ENCODE results near the gene IMMP2L.

IMMP2L gene

GRCh38 chr7:111368381-111369065, 193.8 kb downstream of the IMMP2L start:
- no peaks in the 10 kb centered on the region for H3K4me1 ChIP-seq (ENCODE audit: control insufficient read depth, insufficient read depth, low read length)
- no peak overlapping the region for H3K4me3 ChIP-seq (ENCODE audit: low read depth, low read length)
- H3K27ac ChIP-seq (ENCODE audit: low read depth, low read length): no peak overlapping the region
- H3K9me3 ChIP-seq (ENCODE audit: control insufficient read depth, insufficient read depth, low read depth, low read length): no peaks in the 10 kb centered on the region
- no peaks in the 10 kb centered on the region for H3K36me3 ChIP-seq (ENCODE audit: control insufficient read depth, insufficient read depth, low read length)
- H3K9ac ChIP-seq (ENCODE audit: low read length): no peak overlapping the region
- no peaks in the 10 kb centered on the region for H3K27me3 ChIP-seq (ENCODE audit: control insufficient read depth, insufficient read depth, low read length)

GRCh38 chr7:111364413-111364812, 197.9 kb downstream of the IMMP2L start:
- Histone ChIP-seq H3K36me3 (ENCODE audit: control insufficient read depth, insufficient read depth, low read length) (no peaks in the 10 kb centered on the region), H3K9ac (ENCODE audit: low read length) (no peak overlapping the region), H3K27ac (ENCODE audit: low read depth, low read length) (no peak overlapping the region)

GRCh38 chr7:111363099-111363498, 199.2 kb downstream of the IMMP2L start:
- Histone ChIP-seq H3K27ac (ENCODE audit: low read depth, low read length) (no peak overlapping the region), H3K9me3 (ENCODE audit: control insufficient read depth, insufficient read depth, low read depth, low read length) (no peaks in the 10 kb centered on the region), H3K4me1 (ENCODE audit: control insufficient read depth, insufficient read depth, low read length) (no peaks in the 10 kb centered on the region), H3K4me3 (ENCODE audit: low read depth, low read length) (no peak overlapping the region), H3K27me3 (ENCODE audit: control insufficient read depth, insufficient read depth, low read length) (no peaks in the 10 kb centered on the region), H3K9ac (ENCODE audit: low read length) (no peak overlapping the region), H3K36me3 (ENCODE audit: control insufficient read depth, insufficient read depth, low read length) (no peaks in the 10 kb centered on the region)

More at GRCh38 chr7:111364413-111364812, 197.9 kb downstream of the IMMP2L start:
- H3K4me3 ChIP-seq (ENCODE audit: low read depth, low read length): no peak overlapping the region
- no peaks in the 10 kb centered on the region for H3K9me3 ChIP-seq (ENCODE audit: control insufficient read depth, insufficient read depth, low read depth, low read length)
- H3K27me3 ChIP-seq (ENCODE audit: control insufficient read depth, insufficient read depth, low read length): no peaks in the 10 kb centered on the region
- H3K4me1 ChIP-seq (ENCODE audit: control insufficient read depth, insufficient read depth, low read length): no peaks in the 10 kb centered on the region

GRCh38 chr7:111362506-111363054, 199.7 kb downstream of the IMMP2L start:
- H3K9me3 ChIP-seq (ENCODE audit: control insufficient read depth, insufficient read depth, low read depth, low read length): no peaks in the 10 kb centered on the region
- no peak overlapping the region for H3K27ac ChIP-seq (ENCODE audit: low read depth, low read length)
- H3K27me3 ChIP-seq (ENCODE audit: control insufficient read depth, insufficient read depth, low read length): no peaks in the 10 kb centered on the region
- H3K9ac ChIP-seq (ENCODE audit: low read length): no peak overlapping the region
- H3K36me3 ChIP-seq (ENCODE audit: control insufficient read depth, insufficient read depth, low read length): no peaks in the 10 kb centered on the region
- H3K4me3 ChIP-seq (ENCODE audit: low read depth, low read length): no peak overlapping the region
- H3K4me1 ChIP-seq (ENCODE audit: control insufficient read depth, insufficient read depth, low read length): no peaks in the 10 kb centered on the region

GRCh38 chr7:111358915-111359314, 203.4 kb downstream of the IMMP2L start:
- no peak overlapping the region for H3K4me3 ChIP-seq (ENCODE audit: low read depth, low read length)
- H3K36me3 ChIP-seq (ENCODE audit: control insufficient read depth, insufficient read depth, low read length): no peaks in the 10 kb centered on the region
- no peaks in the 10 kb centered on the region for H3K27me3 ChIP-seq (ENCODE audit: control insufficient read depth, insufficient read depth, low read length)
- no peak overlapping the region for H3K9ac ChIP-seq (ENCODE audit: low read length)
- no peak overlapping the region for H3K27ac ChIP-seq (ENCODE audit: low read depth, low read length)
- no peaks in the 10 kb centered on the region for H3K4me1 ChIP-seq (ENCODE audit: control insufficient read depth, insufficient read depth, low read length)
- H3K9me3 ChIP-seq (ENCODE audit: control insufficient read depth, insufficient read depth, low read depth, low read length): no peaks in the 10 kb centered on the region

- Histone ChIP-seq H3K9me3 (ENCODE audit: control insufficient read depth, insufficient read depth, low read depth, low read length) (no peaks in the 10 kb centered on the region), H3K27me3 (ENCODE audit: control insufficient read depth, insufficient read depth, low read length) (no peaks in the 10 kb centered on the region), H3K9ac (ENCODE audit: low read length) (no peak overlapping the region), H3K4me3 (ENCODE audit: low read depth, low read length) (no peak overlapping the region), H3K36me3 (ENCODE audit: control insufficient read depth, insufficient read depth, low read length) (no peaks in the 10 kb centered on the region), H3K4me1 (ENCODE audit: control insufficient read depth, insufficient read depth, low read length) (no peaks in the 10 kb centered on the region), H3K27ac (ENCODE audit: low read depth, low read length) (no peak overlapping the region)
These were observed 204.6 kb downstream of the IMMP2L start for GRCh38 chr7:111357691-111358090.

- H3K36me3 ChIP-seq (ENCODE audit: control insufficient read depth, insufficient read depth, low read length): no peaks in the 10 kb centered on the region
- no peak overlapping the region for H3K9ac ChIP-seq (ENCODE audit: low read length)
- H3K4me3 ChIP-seq (ENCODE audit: low read depth, low read length): no peak overlapping the region
- H3K27me3 ChIP-seq (ENCODE audit: control insufficient read depth, insufficient read depth, low read length): no peaks in the 10 kb centered on the region
- H3K27ac ChIP-seq (ENCODE audit: low read depth, low read length): no peak overlapping the region
- no peaks in the 10 kb centered on the region for H3K9me3 ChIP-seq (ENCODE audit: control insufficient read depth, insufficient read depth, low read depth, low read length)
- no peaks in the 10 kb centered on the region for H3K4me1 ChIP-seq (ENCODE audit: control insufficient read depth, insufficient read depth, low read length)
These were observed 205.4 kb downstream of the IMMP2L start for GRCh38 chr7:111356941-111357340.

- no peak overlapping the region for H3K4me3 ChIP-seq (ENCODE audit: low read depth, low read length)
- no peak overlapping the region for H3K27ac ChIP-seq (ENCODE audit: low read depth, low read length)
- no peak overlapping the region for H3K9ac ChIP-seq (ENCODE audit: low read length)
- H3K27me3 ChIP-seq (ENCODE audit: control insufficient read depth, insufficient read depth, low read length): no peaks in the 10 kb centered on the region
- H3K4me1 ChIP-seq (ENCODE audit: control insufficient read depth, insufficient read depth, low read length): no peaks in the 10 kb centered on the region
- no peaks in the 10 kb centered on the region for H3K36me3 ChIP-seq (ENCODE audit: control insufficient read depth, insufficient read depth, low read length)
- no peaks in the 10 kb centered on the region for H3K9me3 ChIP-seq (ENCODE audit: control insufficient read depth, insufficient read depth, low read depth, low read length)
These were observed 210.0 kb downstream of the IMMP2L start for GRCh38 chr7:111352319-111352718.

- H3K27ac ChIP-seq (ENCODE audit: low read depth, low read length): no peak overlapping the region
These were observed 216.1 kb downstream of the IMMP2L start for GRCh38 chr7:111346219-111346618.

GRCh38 chr7:111343017-111343416, 219.3 kb downstream of the IMMP2L start:
- H3K9me3 ChIP-seq (ENCODE audit: control insufficient read depth, insufficient read depth, low read depth, low read length): peaks cover 17% of the 10 kb centered on the region
- no peak overlapping the region for H3K9ac ChIP-seq (ENCODE audit: low read length)
- H3K27me3 ChIP-seq (ENCODE audit: control insufficient read depth, insufficient read depth, low read length): no peaks in the 10 kb centered on the region

More at GRCh38 chr7:111346219-111346618, 216.1 kb downstream of the IMMP2L start:
- Histone ChIP-seq H3K4me3 (ENCODE audit: low read depth, low read length) (no peak overlapping the region), H3K9me3 (ENCODE audit: control insufficient read depth, insufficient read depth, low read depth, low read length) (peaks cover 17% of the 10 kb centered on the region), H3K9ac (ENCODE audit: low read length) (no peak overlapping the region), H3K27me3 (ENCODE audit: control insufficient read depth, insufficient read depth, low read length) (no peaks in the 10 kb centered on the region), H3K36me3 (ENCODE audit: control insufficient read depth, insufficient read depth, low read length) (no peaks in the 10 kb centered on the region), H3K4me1 (ENCODE audit: control insufficient read depth, insufficient read depth, low read length) (no peaks in the 10 kb centered on the region)

GRCh38 chr7:111339006-111339405, 223.3 kb downstream of the IMMP2L start:
- no peak overlapping the region for H3K9ac ChIP-seq (ENCODE audit: low read length)
- H3K4me3 ChIP-seq (ENCODE audit: low read depth, low read length): no peak overlapping the region
- no peaks in the 10 kb centered on the region for H3K36me3 ChIP-seq (ENCODE audit: control insufficient read depth, insufficient read depth, low read length)
- no peaks in the 10 kb centered on the region for H3K27me3 ChIP-seq (ENCODE audit: control insufficient read depth, insufficient read depth, low read length)
- H3K9me3 ChIP-seq (ENCODE audit: control insufficient read depth, insufficient read depth, low read depth, low read length): peaks cover 12% of the 10 kb centered on the region
- no peak overlapping the region for H3K27ac ChIP-seq (ENCODE audit: low read depth, low read length)
- H3K4me1 ChIP-seq (ENCODE audit: control insufficient read depth, insufficient read depth, low read length): no peaks in the 10 kb centered on the region

More at GRCh38 chr7:111343017-111343416, 219.3 kb downstream of the IMMP2L start:
- Histone ChIP-seq H3K36me3 (ENCODE audit: control insufficient read depth, insufficient read depth, low read length) (no peaks in the 10 kb centered on the region), H3K27ac (ENCODE audit: low read depth, low read length) (no peak overlapping the region), H3K4me3 (ENCODE audit: low read depth, low read length) (no peak overlapping the region), H3K4me1 (ENCODE audit: control insufficient read depth, insufficient read depth, low read length) (no peaks in the 10 kb centered on the region)

Measured in HUES6 (cell line).